Chondrocyte (in vitro differentiated cells): Measurements from ENCODE around the gene WWOX. TPM values are rescaled to one million over a fixed set of nuclear protein-coding genes. Genes with fewer than 3 reads are reported as not detected.

ENCODE experiments used
- DNase-seq: peaks from one replicate; pipeline ENCODE4 v3.0.0; 2021; ENCODE audit warnings: mixed read lengths, low spot score
- H3K27ac Mint-ChIP-seq: one replicate; pipeline ENCODE4 v1.8.0; 2021; ENCODE audit warnings: mild to moderate bottlenecking, moderate library complexity, mixed read lengths; ENCODE audit not compliant: unreplicated experiment
- H3K27me3 Mint-ChIP-seq: 2 replicates; pipeline ENCODE4 v1.8.0; 2021; ENCODE audit warnings: low read depth, mixed read lengths
- H3K36me3 Mint-ChIP-seq: 2 replicates; pipeline ENCODE4 v1.8.0; 2021; ENCODE audit warnings: low read depth, mixed read lengths
- H3K4me1 Mint-ChIP-seq: 2 replicates; pipeline ENCODE4 v1.8.0; 2021; ENCODE audit warnings: low read depth, mild to moderate bottlenecking, mixed read lengths
- H3K4me3 Mint-ChIP-seq: one replicate; pipeline ENCODE4 v1.8.0; 2021; ENCODE audit warnings: mild to moderate bottlenecking, moderate library complexity, mixed read lengths; ENCODE audit not compliant: unreplicated experiment
- H3K9me3 Mint-ChIP-seq: 2 replicates; pipeline ENCODE4 v1.8.0; 2021; ENCODE audit warnings: low read depth, mixed read lengths
- total RNA-seq: library from RNA; stranded (reverse); gene quantifications from 3 replicates; pipeline ENCODE4 v1.2.1, GENCODE V29; 2021
- TF ChIP-seq, protein P1 (sequence below): fragments of 200-600 bp; sonication (generic); IDR thresholded peaks from 2 replicates; pipeline ENCODE4 v1.5.0; 2021; ENCODE audit warnings: antibody characterized with exemption, mild to moderate bottlenecking, moderate library complexity

The WWOX gene
- total RNA-seq, 1 donor from 2014 or later = 12.1 TPM

GRCh38 chr16:79150632-79151310 is 1051.3 kb downstream of the WWOX start:
- Mint-ChIP-seq H3K9me3 (no peaks in the 10 kb centered on the region), H3K27me3 (no peaks in the 10 kb centered on the region), H3K27ac (no peak overlapping the region), H3K4me3 (no peak overlapping the region), H3K4me1 (no peaks in the 10 kb centered on the region), H3K36me3 (no peaks in the 10 kb centered on the region)
- TF ChIP-seq, protein P1, sequence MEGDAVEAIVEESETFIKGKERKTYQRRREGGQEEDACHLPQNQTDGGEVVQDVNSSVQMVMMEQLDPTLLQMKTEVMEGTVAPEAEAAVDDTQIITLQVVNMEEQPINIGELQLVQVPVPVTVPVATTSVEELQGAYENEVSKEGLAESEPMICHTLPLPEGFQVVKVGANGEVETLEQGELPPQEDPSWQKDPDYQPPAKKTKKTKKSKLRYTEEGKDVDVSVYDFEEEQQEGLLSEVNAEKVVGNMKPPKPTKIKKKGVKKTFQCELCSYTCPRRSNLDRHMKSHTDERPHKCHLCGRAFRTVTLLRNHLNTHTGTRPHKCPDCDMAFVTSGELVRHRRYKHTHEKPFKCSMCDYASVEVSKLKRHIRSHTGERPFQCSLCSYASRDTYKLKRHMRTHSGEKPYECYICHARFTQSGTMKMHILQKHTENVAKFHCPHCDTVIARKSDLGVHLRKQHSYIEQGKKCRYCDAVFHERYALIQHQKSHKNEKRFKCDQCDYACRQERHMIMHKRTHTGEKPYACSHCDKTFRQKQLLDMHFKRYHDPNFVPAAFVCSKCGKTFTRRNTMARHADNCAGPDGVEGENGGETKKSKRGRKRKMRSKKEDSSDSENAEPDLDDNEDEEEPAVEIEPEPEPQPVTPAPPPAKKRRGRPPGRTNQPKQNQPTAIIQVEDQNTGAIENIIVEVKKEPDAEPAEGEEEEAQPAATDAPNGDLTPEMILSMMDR = no peak
- no peak for DNase-seq

DNA sequence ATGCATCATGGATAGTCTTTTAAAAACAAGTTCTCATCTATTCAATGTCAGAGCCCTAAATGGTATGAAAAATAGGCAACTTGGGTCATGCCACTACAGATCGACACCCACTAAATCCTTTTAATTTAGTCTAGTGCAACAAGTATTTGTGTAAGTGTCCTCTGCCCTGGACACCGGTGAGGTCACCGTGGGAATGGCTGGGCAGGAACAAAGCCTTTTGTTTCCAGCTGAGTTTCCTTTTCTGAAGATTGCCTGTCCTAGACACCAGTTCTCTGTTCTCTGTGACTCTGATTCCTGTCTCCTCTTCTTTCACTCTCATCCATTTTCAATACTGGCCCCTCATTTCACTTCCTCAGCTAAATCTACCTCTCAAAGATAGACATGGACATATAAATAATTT is 1054.6 kb downstream of the WWOX start:
- TF ChIP-seq, protein P1 = no peak
- no peaks in the 10 kb centered on the region for H3K4me1 Mint-ChIP-seq

DNA sequence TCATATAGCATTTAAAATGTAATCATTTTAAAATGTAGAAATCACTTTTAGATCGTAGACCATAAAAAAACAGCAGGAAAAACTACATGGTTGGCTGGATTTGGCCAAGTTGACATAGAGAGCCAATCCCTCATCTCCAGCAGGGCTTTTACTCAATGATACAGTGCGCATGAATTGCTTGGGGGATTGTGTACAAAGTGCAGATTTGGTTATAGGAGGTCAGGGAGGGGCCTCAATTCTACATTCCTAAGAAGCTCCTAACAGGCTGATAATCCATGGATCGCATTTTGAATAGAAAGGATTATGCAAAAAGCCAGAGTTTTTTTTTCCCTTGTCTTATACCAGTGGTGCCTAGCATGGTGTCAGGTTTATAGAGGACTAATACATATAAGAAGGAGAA is 1056.0 kb downstream of the WWOX start:
- no peak for DNase-seq
- Mint-ChIP-seq H3K27ac (no peak overlapping the region), H3K9me3 (no peaks in the 10 kb centered on the region), H3K27me3 (peaks cover 10% of the 10 kb centered on the region), H3K4me3 (no peak overlapping the region), H3K4me1 (no peaks in the 10 kb centered on the region), H3K36me3 (no peaks in the 10 kb centered on the region)
- TF ChIP-seq, protein P1 = no peak

More for the DNA sequence above, 1054.6 kb downstream of the WWOX start:
- Mint-ChIP-seq H3K27ac (no peak overlapping the region), H3K9me3 (no peaks in the 10 kb centered on the region), H3K36me3 (no peaks in the 10 kb centered on the region), H3K27me3 (peaks cover 10% of the 10 kb centered on the region), H3K4me3 (no peak overlapping the region)
- DNase-seq = no peak

DNA sequence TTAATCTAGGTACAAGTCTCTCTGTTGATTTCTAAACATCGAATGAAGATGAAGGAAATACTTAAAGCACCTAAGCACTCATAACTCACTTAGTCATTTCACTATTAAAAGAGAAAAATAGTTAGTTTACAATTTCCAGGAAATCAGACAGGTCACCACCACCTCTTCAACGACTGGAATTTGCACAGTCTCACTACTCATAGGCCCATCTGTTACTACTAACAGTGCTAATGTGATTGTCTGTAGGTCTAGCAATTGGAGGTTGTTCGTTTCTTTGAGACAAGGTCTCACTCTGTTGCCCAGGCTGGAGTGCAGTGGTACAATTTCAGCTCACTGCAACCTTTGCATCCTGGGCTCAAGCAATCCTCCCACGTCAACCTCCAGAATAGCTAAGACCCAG is 1056.5 kb downstream of the WWOX start:
- Mint-ChIP-seq H3K9me3 (no peaks in the 10 kb centered on the region), H3K36me3 (no peaks in the 10 kb centered on the region), H3K4me3 (no peak overlapping the region), H3K27ac (no peak overlapping the region), H3K4me1 (no peaks in the 10 kb centered on the region), H3K27me3 (peaks cover 10% of the 10 kb centered on the region)
- DNase-seq = no peak
- TF ChIP-seq, protein P1 = no peak

GRCh38 chr16:79156761-79157160 is 1057.3 kb downstream of the WWOX start:
- no peak overlapping the region for H3K4me3 Mint-ChIP-seq
- H3K36me3 Mint-ChIP-seq = no peaks in the 10 kb centered on the region
- DNase-seq = no peak
- no peaks in the 10 kb centered on the region for H3K9me3 Mint-ChIP-seq
- peaks cover 10% of the 10 kb centered on the region for H3K27me3 Mint-ChIP-seq
- no peaks in the 10 kb centered on the region for H3K4me1 Mint-ChIP-seq
- H3K27ac Mint-ChIP-seq = no peak overlapping the region
- TF ChIP-seq, protein P1 = no peak
